Trophoblast cell (in vitro differentiated cells and primary cell): Measurements from ENCODE around the gene ZNF618.

Experiments
- DNase-seq, 2 donors: peaks; one replicate each; pipeline ENCODE4 v3.0.0-alpha.2; 2016
- H2AFZ ChIP-seq: 2 replicates; pipeline ENCODE4 v1.6.1; 2013; ENCODE audit warnings: low read length, moderate library complexity, mild to moderate bottlenecking; ENCODE audit not compliant: insufficient read depth, poor library complexity
- H2AK5ac ChIP-seq: 2 replicates; pipeline ENCODE4 v1.6.1; 2013; ENCODE audit warnings: mild to moderate bottlenecking, low read length
- H2BK120ac ChIP-seq: 2 replicates; pipeline ENCODE4 v1.6.1; 2013; ENCODE audit warnings: low read length, mild to moderate bottlenecking, moderate library complexity; ENCODE audit not compliant: insufficient read depth, poor library complexity
- H2BK12ac ChIP-seq: 2 replicates; pipeline ENCODE4 v1.6.1; 2013; ENCODE audit warnings: mild to moderate bottlenecking, low read length, moderate library complexity
- H2BK5ac ChIP-seq: 2 replicates; pipeline ENCODE4 v1.6.1; 2013; ENCODE audit warnings: low read length, low read depth, moderate library complexity, mild to moderate bottlenecking; ENCODE audit not compliant: poor library complexity
- H3K14ac ChIP-seq: 2 replicates; pipeline ENCODE4 v1.6.1; 2013; ENCODE audit warnings: mild to moderate bottlenecking, low read length
- H3K18ac ChIP-seq: 2 replicates; pipeline ENCODE4 v1.6.1; 2013; ENCODE audit warnings: mild to moderate bottlenecking, low read length
- H3K23ac ChIP-seq: 2 replicates; pipeline ENCODE4 v1.6.1; 2013; ENCODE audit warnings: low read length
- H3K27ac ChIP-seq: 2 replicates; pipeline ENCODE4 v1.5.1; 2013; ENCODE audit warnings: low read depth, mild to moderate bottlenecking, inconsistent platforms, low read length, moderate library complexity
- H3K27me3 ChIP-seq: 2 replicates; pipeline ENCODE4 v1.6.1; 2013; ENCODE audit warnings: inconsistent platforms, mild to moderate bottlenecking, low read length, moderate library complexity; ENCODE audit not compliant: insufficient read depth
- H3K36me3 ChIP-seq, 2 experiments: 1 replicate in 1 of 2; 2 replicates in 1 of 2; pipeline ENCODE4 v1.6.1; 2013; ENCODE audit warnings: low read length in 2 of 2, mild to moderate bottlenecking in 2 of 2, moderate library complexity in 1 of 2; ENCODE audit not compliant: insufficient read depth in 2 of 2, control insufficient read depth in 1 of 2
- H3K4ac ChIP-seq: 2 replicates; pipeline ENCODE4 v1.6.1; 2013; ENCODE audit warnings: low read depth, mild to moderate bottlenecking, low read length, moderate library complexity
- H3K4me1 ChIP-seq, 2 experiments: 1 replicate in 1 of 2; 2 replicates in 1 of 2; pipeline ENCODE4 v1.6.1; 2013; ENCODE audit warnings: low read length in 2 of 2, mild to moderate bottlenecking in 2 of 2, moderate library complexity in 1 of 2; ENCODE audit not compliant: insufficient read depth in 2 of 2, control insufficient read depth in 1 of 2
- H3K4me2 ChIP-seq: 2 replicates; pipeline ENCODE4 v1.6.1; 2013; ENCODE audit warnings: inconsistent platforms, mild to moderate bottlenecking, low read length, moderate library complexity
- H3K4me3 ChIP-seq: 2 replicates; pipeline ENCODE4 v1.5.1; 2013; ENCODE audit warnings: mild to moderate bottlenecking, low read depth, low read length, inconsistent platforms
- H3K79me1 ChIP-seq: one replicate; pipeline ENCODE4 v1.6.1; 2013; ENCODE audit warnings: low read length
- H3K79me2 ChIP-seq: 2 replicates; pipeline ENCODE4 v1.6.1; 2013; ENCODE audit warnings: low read length, mild to moderate bottlenecking; ENCODE audit not compliant: control insufficient read depth, insufficient read depth, poor library complexity
- H3K9ac ChIP-seq: 2 replicates; pipeline ENCODE4 v1.6.1; 2013; ENCODE audit warnings: mild to moderate bottlenecking, low read length
- H3K9me3 ChIP-seq: 2 replicates; pipeline ENCODE4 v1.6.1; 2013; ENCODE audit warnings: low read depth, mild to moderate bottlenecking, control low read depth, inconsistent platforms, low read length; ENCODE audit not compliant: insufficient read depth
- H4K12ac ChIP-seq: 2 replicates; pipeline ENCODE4 v1.6.1; 2013; ENCODE audit warnings: low read depth, mild to moderate bottlenecking, low read length, moderate library complexity
- H4K8ac ChIP-seq: 2 replicates; pipeline ENCODE4 v1.6.1; 2013; ENCODE audit warnings: low read depth, mild to moderate bottlenecking, low read length, moderate library complexity
- H4K91ac ChIP-seq: one replicate; pipeline ENCODE4 v1.6.1; 2013; ENCODE audit warnings: low read depth, mild to moderate bottlenecking, low read length, moderate library complexity
- WGBS: extraction: QIAGEN DNeasy Blood & Tissue Kit; methylation state at CpG from one replicate; pipeline ENCODE4 v1.1.7; 2013; ENCODE audit warnings: missing lambda C conversion rate; ENCODE audit not compliant: insufficient read length, insufficient coverage; ENCODE audit errors: extremely low coverage; 5-methylcytosine and 5-hydroxymethylcytosine counted together

ZNF618 gene

GRCh38 chr9:113888976-113889375, 12.9 kb downstream of the ZNF618 start:
- H4K91ac ChIP-seq = no peak overlapping the region
- H3K27ac ChIP-seq = no peak overlapping the region
- H3K4me3 ChIP-seq = no peak overlapping the region
- no peaks in the 10 kb centered on the region for H3K27me3 ChIP-seq
- H3K79me2 ChIP-seq = no peaks in the 10 kb centered on the region
- H3K18ac ChIP-seq = no peak overlapping the region
- no peak overlapping the region for H4K8ac ChIP-seq
- no peaks in the 10 kb centered on the region for H3K79me1 ChIP-seq
- no peak overlapping the region for H2AK5ac ChIP-seq
- H3K23ac ChIP-seq = no peak overlapping the region
- no peaks in the 10 kb centered on the region for H3K36me3 ChIP-seq
- no peak overlapping the region for H3K4ac ChIP-seq
- WGBS = no CpG with 5 or more reads among the region's 4 CpGs
- H3K4me1 ChIP-seq = peaks cover 0 to 7% of the 10 kb centered on the region in 2 experiments
- no peak overlapping the region for H3K4me2 ChIP-seq
- no peak overlapping the region for H3K9ac ChIP-seq
- H2BK5ac ChIP-seq = no peak overlapping the region
- H3K14ac ChIP-seq = no peak overlapping the region
- no peak for DNase-seq
- no peak overlapping the region for H2BK120ac ChIP-seq
- H2BK12ac ChIP-seq = no peak overlapping the region
- H3K9me3 ChIP-seq = no peaks in the 10 kb centered on the region
- no peak overlapping the region for H4K12ac ChIP-seq
- H2AFZ ChIP-seq = no peak overlapping the region

- Histone ChIP-seq H3K4me2 (no peak overlapping the region), H4K12ac (no peak overlapping the region), H2AK5ac (no peak overlapping the region), H2BK120ac (no peak overlapping the region), H3K4ac (no peak overlapping the region), H2BK5ac (no peak overlapping the region), H4K8ac (no peak overlapping the region), H3K36me3 (no peaks in the 10 kb centered on the region), H3K4me3 (no peak overlapping the region), H3K23ac (no peak overlapping the region), H3K14ac (no peak overlapping the region), H3K27ac (no peak overlapping the region), H3K9me3 (no peaks in the 10 kb centered on the region), H4K91ac (no peak overlapping the region), H3K18ac (no peak overlapping the region), H2AFZ (no peak overlapping the region), H3K79me1 (no peaks in the 10 kb centered on the region), H3K9ac (no peak overlapping the region), H3K4me1 (peaks cover 0 to 5% of the 10 kb centered on the region in 2 experiments), H3K79me2 (no peaks in the 10 kb centered on the region), H2BK12ac (no peak overlapping the region), H3K27me3 (no peaks in the 10 kb centered on the region)
- DNase-seq = no peak
- WGBS = no CpG with 5 or more reads among the region's 2 CpGs
Measured at GRCh38 chr9:113890704-113891103, 14.6 kb downstream of the ZNF618 start.

GRCh38 chr9:113892861-113893491, 16.9 kb downstream of the ZNF618 start:
- Histone ChIP-seq H3K4me2 (no peak overlapping the region), H2BK120ac (no peak overlapping the region), H3K27me3 (no peaks in the 10 kb centered on the region), H4K12ac (no peak overlapping the region), H2AK5ac (no peak overlapping the region), H3K18ac (no peak overlapping the region), H2BK5ac (no peak overlapping the region), H3K23ac (no peak overlapping the region), H3K4ac (no peak overlapping the region), H3K9me3 (no peaks in the 10 kb centered on the region), H3K79me2 (no peaks in the 10 kb centered on the region), H4K91ac (no peak overlapping the region), H3K79me1 (no peaks in the 10 kb centered on the region), H2BK12ac (no peak overlapping the region), H3K9ac (no peak overlapping the region), H4K8ac (no peak overlapping the region), H3K14ac (no peak overlapping the region), H2AFZ (no peak overlapping the region), H3K4me3 (no peak overlapping the region), H3K36me3 (no peaks in the 10 kb centered on the region), H3K27ac (no peak overlapping the region), H3K4me1 (no peaks in the 10 kb centered on the region)
- DNase-seq = no peak
- WGBS = no CpG with 5 or more reads among the region's 6 CpGs

- no peaks in the 10 kb centered on the region for H3K9me3 ChIP-seq
- no CpG with 5 or more reads among the region's 1 CpG for WGBS
- no peak overlapping the region for H3K23ac ChIP-seq
- no peak overlapping the region for H3K4ac ChIP-seq
- H3K4me3 ChIP-seq = no peak overlapping the region
- H3K27ac ChIP-seq = no peak overlapping the region
- no peaks in the 10 kb centered on the region for H3K79me2 ChIP-seq
- no peak overlapping the region for H2BK5ac ChIP-seq
- H3K79me1 ChIP-seq = no peaks in the 10 kb centered on the region
- no peaks in the 10 kb centered on the region for H3K36me3 ChIP-seq
- H3K4me1 ChIP-seq = no peaks in the 10 kb centered on the region
- no peak overlapping the region for H4K91ac ChIP-seq
- no peak overlapping the region for H3K18ac ChIP-seq
- H3K4me2 ChIP-seq = no peak overlapping the region
- DNase-seq = no peak
- no peak overlapping the region for H3K9ac ChIP-seq
- H4K12ac ChIP-seq = no peak overlapping the region
- no peaks in the 10 kb centered on the region for H3K27me3 ChIP-seq
- no peak overlapping the region for H3K14ac ChIP-seq
- no peak overlapping the region for H4K8ac ChIP-seq
- H2AFZ ChIP-seq = no peak overlapping the region
- no peak overlapping the region for H2BK120ac ChIP-seq
- no peak overlapping the region for H2AK5ac ChIP-seq
- no peak overlapping the region for H2BK12ac ChIP-seq
Measured at GRCh38 chr9:113894166-113894565, 18.1 kb downstream of the ZNF618 start.
